GM19328 (cell line): ENCODE measurements around the gene ARHGAP29.

Experiments
- ATAC-seq: cut with Tn5 transposase; IDR thresholded peaks from one replicate; pipeline ENCODE4 v1.9.1; 2021; ENCODE audit warnings: mild to moderate bottlenecking, moderate library complexity; ENCODE audit not compliant: unreplicated experiment

The ARHGAP29 gene

DNA sequence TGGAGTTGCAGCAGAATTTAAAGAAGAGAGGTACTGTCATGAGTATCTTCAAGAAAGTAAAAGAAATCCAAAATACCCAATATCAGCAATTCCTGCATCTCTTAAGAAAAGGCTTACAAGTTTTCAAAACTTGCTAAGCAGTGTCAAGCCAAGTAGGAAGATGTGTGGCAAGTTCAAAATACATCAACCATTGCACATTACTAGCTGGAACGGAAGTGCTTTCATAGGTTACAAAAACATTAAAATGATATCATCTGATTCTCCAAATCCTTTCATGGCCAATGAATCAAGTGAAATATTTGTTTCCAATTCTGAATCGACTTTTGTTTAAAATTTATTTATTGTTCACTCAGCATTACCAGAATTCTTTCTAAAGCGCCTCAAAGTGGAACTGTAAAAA, 110.7 kb downstream of the ARHGAP29 start:
- ATAC-seq = no peak

- no peak for ATAC-seq
Measured at GRCh38 chr1:94125551-94126514, 111.6 kb downstream of the ARHGAP29 start.

DNA sequence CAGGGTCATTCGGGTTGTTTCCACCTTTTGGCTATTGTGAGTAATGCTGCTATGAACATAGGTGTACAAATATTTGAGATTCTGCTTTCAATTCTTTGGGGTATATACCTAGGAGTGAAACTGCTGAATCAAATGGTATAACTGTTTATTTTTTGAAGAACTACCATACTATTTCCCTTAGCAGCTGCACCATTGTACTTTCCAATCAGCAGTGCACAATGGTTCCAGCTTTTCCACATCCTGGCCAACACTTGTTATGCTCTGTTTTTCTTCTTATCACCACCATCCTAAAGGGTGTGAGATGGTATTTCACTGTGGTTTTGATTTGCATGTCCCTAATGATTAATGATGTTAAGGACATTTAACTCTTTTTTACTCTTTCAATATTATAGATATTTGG, 112.8 kb downstream of the ARHGAP29 start:
- no peak for ATAC-seq

DNA sequence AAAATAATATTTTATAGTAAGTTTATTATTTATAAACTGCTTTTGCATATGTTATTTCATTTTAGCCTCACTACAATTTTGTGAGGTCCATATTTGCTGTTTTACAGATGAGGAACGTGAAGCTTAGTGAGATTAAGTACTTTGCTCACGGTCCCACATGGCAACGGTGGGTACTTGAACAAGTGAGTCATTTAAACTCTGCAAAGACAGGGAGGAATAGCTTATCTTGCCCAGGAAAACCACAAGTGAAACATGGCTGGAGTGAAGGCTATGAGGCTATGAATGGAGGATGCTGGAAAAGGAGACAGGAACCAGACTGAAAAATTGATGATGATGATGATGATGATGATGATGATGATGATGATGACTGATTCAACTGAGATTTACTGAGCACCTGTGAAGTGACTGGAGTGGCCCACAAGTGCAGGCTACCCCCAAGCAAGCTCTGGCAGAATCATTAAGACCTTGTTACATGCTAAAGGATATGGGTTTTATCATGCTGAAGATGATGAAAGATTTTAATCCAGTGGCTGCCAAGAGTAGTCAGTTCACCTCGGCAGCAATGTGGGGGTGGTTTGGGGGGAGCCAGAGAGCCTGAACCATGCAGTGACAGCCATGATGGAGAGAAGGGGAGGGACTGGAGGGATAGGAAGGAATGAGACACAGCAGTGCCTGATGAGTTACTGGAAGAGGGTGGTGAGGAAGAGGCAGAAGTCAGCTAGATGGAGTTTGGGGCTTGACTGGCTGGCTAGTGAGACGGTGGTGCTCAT, 115.0 kb downstream of the ARHGAP29 start:
- ATAC-seq = no peak
